Gastroesophageal sphincter (tissue), 3 donors: ENCODE data around the gene FKBP15.

Experiments used
- CTCF ChIP-seq, 4 experiments: fragments of 200-600 bp in 2 of 4; fragments of 450-650 bp in 2 of 4; sonication (generic) in 1 of 4; IDR thresholded peaks; one replicate each; pipeline ENCODE4 v1.5.1; 2017 to 2019; ENCODE audit warnings: antibody characterized with exemption in 4 of 4, mild to moderate bottlenecking in 2 of 4, moderate library complexity in 2 of 4
- EP300 ChIP-seq: sonication (generic); formaldehyde crosslinking; IDR thresholded peaks from one replicate; pipeline ENCODE4 v1.6.1; 2017; ENCODE audit warnings: antibody characterized with exemption, mild to moderate bottlenecking
- POLR2A ChIP-seq, 2 donors: fragments of 450-650 bp; IDR thresholded peaks; one replicate each; pipeline ENCODE4 v1.6.1; 2017; ENCODE audit warnings: antibody characterized with exemption in 2 of 2, mild to moderate bottlenecking in 2 of 2, moderate library complexity in 1 of 2

DNA sequence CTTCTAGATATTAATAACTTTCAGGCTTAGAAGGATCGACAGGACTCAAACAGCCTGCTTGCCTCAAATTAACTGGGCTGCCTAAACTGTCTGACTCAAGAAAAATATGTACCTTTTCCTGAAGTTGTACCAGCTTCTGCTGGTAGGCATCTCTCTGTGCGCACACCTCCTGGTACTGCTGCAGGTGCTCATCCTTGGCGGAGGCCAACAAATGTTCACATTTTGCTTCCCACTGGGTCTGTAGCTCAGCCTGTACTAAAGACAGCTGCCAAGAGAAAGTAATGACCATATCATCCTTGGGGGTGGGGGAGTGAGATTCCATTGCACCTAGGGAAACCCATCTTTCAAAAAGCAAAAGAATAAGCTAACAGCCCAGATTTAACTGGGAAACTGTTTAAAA, 47.7 kb downstream of the FKBP15 start:
- TF ChIP-seq EP300 (no peak), POLR2A (IDR thresholded peaks at IDR 0.05) (no peak), CTCF (IDR thresholded peaks at IDR 0.05) (no peak)
